ENCODE results near the gene STXBP1.

The STXBP1 gene

DNA sequence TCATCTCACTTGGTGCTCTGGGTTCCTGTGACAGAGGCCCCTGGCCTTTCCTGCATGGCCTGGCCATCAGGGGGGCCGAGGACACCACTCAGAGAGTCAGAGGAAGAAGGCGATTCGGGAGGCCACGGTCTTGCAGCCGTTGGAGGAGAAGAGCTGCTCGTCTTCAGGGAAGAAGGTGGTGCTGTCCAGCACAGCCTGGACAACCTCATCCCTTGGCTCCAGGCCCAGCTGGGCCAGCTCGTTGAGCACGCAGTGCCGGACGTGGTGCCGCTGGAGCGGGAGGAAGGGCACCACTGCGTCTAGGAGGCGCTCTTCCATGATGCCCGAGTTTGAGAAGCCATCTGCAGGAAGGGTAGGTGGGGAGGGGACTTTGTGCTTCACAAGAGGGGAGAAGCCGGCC lies 119.9 kb downstream of the STXBP1 start:
- Histone ChIP-seq H3K27ac (ENCODE audit: low read length) (no peak overlapping the region), H3K4me3 (ENCODE audit: low read depth in 1 of 2, low read length in 2 of 2) (no peak overlapping the region), H2AFZ (ENCODE audit: low read depth, low read length) (no peak overlapping the region), H3K27me3 (ENCODE audit: insufficient read depth, low read length, poor library complexity) (no peaks in the 10 kb centered on the region), H3K9ac (ENCODE audit: low read depth, low read length) (no peak overlapping the region), H3K79me2 (ENCODE audit: insufficient read depth, low read length) (0 out of 2 replicates have a peak, but pooled peaks cover 2% of the 10 kb centered on the region), H3K4me2 (ENCODE audit: insufficient read depth, low read length) (no peak overlapping the region), H4K20me1 (ENCODE audit: insufficient read depth, low read length) (0 out of 2 replicates have a peak, but pooled peaks cover 4% of the 10 kb centered on the region), H3K4me1 (ENCODE audit: insufficient read depth, low read length) (peaks cover 21% of the 10 kb centered on the region), H3K36me3 (ENCODE audit: insufficient read depth, low read length) (peaks cover 12% of the 10 kb centered on the region; the same call in 1 of the 2 replicates), H3K9me3 (ENCODE audit: insufficient read depth, low read length, severe bottlenecking) (no peaks in the 10 kb centered on the region)
- DNase-seq, result no peak
- TF ChIP-seq, protein P1, sequence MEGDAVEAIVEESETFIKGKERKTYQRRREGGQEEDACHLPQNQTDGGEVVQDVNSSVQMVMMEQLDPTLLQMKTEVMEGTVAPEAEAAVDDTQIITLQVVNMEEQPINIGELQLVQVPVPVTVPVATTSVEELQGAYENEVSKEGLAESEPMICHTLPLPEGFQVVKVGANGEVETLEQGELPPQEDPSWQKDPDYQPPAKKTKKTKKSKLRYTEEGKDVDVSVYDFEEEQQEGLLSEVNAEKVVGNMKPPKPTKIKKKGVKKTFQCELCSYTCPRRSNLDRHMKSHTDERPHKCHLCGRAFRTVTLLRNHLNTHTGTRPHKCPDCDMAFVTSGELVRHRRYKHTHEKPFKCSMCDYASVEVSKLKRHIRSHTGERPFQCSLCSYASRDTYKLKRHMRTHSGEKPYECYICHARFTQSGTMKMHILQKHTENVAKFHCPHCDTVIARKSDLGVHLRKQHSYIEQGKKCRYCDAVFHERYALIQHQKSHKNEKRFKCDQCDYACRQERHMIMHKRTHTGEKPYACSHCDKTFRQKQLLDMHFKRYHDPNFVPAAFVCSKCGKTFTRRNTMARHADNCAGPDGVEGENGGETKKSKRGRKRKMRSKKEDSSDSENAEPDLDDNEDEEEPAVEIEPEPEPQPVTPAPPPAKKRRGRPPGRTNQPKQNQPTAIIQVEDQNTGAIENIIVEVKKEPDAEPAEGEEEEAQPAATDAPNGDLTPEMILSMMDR (IDR thresholded peaks at IDR 0.05; ENCODE audit: borderline replicate concordance, extremely low read depth, low read length, poor library complexity, severe bottlenecking), result no peak
- no peak for TF ChIP-seq EZH2 (IDR thresholded peaks at IDR 0.05; ENCODE audit: borderline replicate concordance, low read depth, low read length, severe bottlenecking)
- no peak for ATAC-seq (ENCODE audit: insufficient read depth, low read depth)

DNA sequence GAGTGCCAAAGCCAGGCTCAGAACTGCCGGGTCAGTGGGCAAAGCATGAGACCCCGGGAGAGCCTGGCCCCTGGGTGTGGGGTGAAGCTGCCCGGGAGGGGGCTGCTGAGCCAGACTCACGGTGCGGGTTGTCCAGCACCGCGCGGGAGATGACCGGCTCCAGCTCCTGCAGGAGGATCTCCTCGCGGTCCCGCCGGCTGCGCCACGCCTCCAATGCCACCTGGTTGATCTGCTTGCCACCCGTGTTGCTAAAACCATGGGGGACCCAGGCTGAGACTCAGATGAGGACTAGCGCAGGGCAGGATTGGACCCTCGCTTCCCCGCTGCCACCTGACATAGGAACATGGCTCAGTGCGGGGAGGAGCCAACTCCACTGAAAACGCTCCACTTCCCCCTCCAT lies 120.4 kb downstream of the STXBP1 start:
- Histone ChIP-seq H4K20me1 (ENCODE audit: insufficient read depth, low read length) (0 out of 2 replicates have a peak, but pooled peaks cover 4% of the 10 kb centered on the region), H3K36me3 (ENCODE audit: insufficient read depth, low read length) (peaks cover 12% of the 10 kb centered on the region; the same call in 1 of the 2 replicates), H3K27me3 (ENCODE audit: insufficient read depth, low read length, poor library complexity) (no peaks in the 10 kb centered on the region), H3K9ac (ENCODE audit: low read depth, low read length) (no peak overlapping the region), H3K79me2 (ENCODE audit: insufficient read depth, low read length) (0 out of 2 replicates have a peak, but pooled peaks cover 2% of the 10 kb centered on the region), H3K4me1 (ENCODE audit: insufficient read depth, low read length) (peaks cover 21% of the 10 kb centered on the region), H3K27ac (ENCODE audit: low read length) (no peak overlapping the region), H3K4me3 (ENCODE audit: low read depth in 1 of 2, low read length in 2 of 2) (no peak overlapping the region), H3K9me3 (ENCODE audit: insufficient read depth, low read length, severe bottlenecking) (no peaks in the 10 kb centered on the region), H2AFZ (ENCODE audit: low read depth, low read length) (no peak overlapping the region), H3K4me2 (ENCODE audit: insufficient read depth, low read length) (no peak overlapping the region)
- TF ChIP-seq EZH2 (IDR thresholded peaks at IDR 0.05; ENCODE audit: borderline replicate concordance, low read depth, low read length, severe bottlenecking), result no peak
- TF ChIP-seq, protein P1 (IDR thresholded peaks at IDR 0.05; ENCODE audit: borderline replicate concordance, extremely low read depth, low read length, poor library complexity, severe bottlenecking), result no peak
- ATAC-seq (ENCODE audit: insufficient read depth, low read depth) (no peak), DNase-seq (no peak)

DNA sequence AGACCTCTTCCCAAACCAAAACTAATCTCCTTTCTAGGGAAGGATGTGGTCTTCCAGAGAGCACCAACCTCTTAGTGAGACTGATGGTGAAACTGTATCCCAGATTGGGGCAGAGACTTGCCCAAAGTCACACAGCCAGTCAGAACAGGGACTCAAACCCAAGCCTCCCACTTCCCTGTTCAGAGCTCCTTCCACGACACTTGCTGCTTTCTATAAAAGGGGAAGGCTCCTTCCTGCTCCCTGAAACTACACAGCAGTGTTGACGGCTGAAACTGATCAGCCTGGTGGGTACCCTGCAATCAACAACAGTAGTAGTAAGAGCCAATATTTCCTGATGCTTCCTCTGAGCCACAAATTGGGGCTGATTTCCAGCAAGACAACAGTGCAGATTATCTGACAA lies 121.5 kb downstream of the STXBP1 start:
- Histone ChIP-seq H3K9ac (ENCODE audit: low read depth, low read length) (peak overlapping the region; percentile 85; the same call in 1 of the 2 replicates), H4K20me1 (ENCODE audit: insufficient read depth, low read length) (0 out of 2 replicates have a peak, but pooled peaks cover 4% of the 10 kb centered on the region), H3K79me2 (ENCODE audit: insufficient read depth, low read length) (0 out of 2 replicates have a peak, but pooled peaks cover 2% of the 10 kb centered on the region), H3K27ac (ENCODE audit: low read length) (no peak overlapping the region), H3K4me2 (ENCODE audit: insufficient read depth, low read length) (peak overlapping the region; percentile 79; the same call in 1 of the 2 replicates), H3K9me3 (ENCODE audit: insufficient read depth, low read length, severe bottlenecking) (no peaks in the 10 kb centered on the region), H3K4me3 (ENCODE audit: low read depth in 1 of 2, low read length in 2 of 2) (no peak overlapping the region), H3K36me3 (ENCODE audit: insufficient read depth, low read length) (peaks cover 12% of the 10 kb centered on the region; the same call in 1 of the 2 replicates), H2AFZ (ENCODE audit: low read depth, low read length) (no peak overlapping the region), H3K27me3 (ENCODE audit: insufficient read depth, low read length, poor library complexity) (no peaks in the 10 kb centered on the region), H3K4me1 (ENCODE audit: insufficient read depth, low read length) (peaks cover 21% of the 10 kb centered on the region)
- no peak for TF ChIP-seq EZH2 (IDR thresholded peaks at IDR 0.05; ENCODE audit: borderline replicate concordance, low read depth, low read length, severe bottlenecking)
- TF ChIP-seq, protein P1 (IDR thresholded peaks at IDR 0.05; ENCODE audit: borderline replicate concordance, extremely low read depth, low read length, poor library complexity, severe bottlenecking), result no peak
- DNase-seq (no peak), ATAC-seq (ENCODE audit: insufficient read depth, low read depth) (no peak)

Measured in DND-41 (cell line).